HG02623 (cell line): ENCODE results near the gene CES4A.

Experiments used
- ATAC-seq: cut with Tn5 transposase; IDR thresholded peaks from one replicate; pipeline ENCODE4 v1.9.1; 2021; ENCODE audit warnings: moderate library complexity; ENCODE audit not compliant: unreplicated experiment

Gene CES4A

GRCh38 chr16:67017810-67018488, 29.6 kb downstream of the CES4A start:
- peak; percentile 77 for ATAC-seq

DNA sequence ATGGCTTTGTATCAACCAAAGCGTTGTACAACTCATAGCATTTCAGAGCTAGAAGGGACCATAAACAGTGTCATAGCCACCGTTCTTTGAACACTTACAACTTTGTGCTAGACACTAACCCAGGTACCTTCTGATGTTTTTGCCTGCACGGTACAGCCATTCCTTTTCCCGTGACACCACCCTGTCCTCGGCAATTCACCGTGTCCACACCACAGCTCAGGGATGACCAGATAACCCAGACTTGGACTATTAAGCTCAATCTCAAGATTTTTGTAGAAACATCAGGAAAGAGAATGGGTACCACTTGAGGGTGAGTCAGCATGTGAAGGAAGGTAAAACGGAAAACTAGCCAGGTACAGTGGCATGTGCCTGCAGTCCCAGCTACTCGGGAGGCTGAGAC, 30.8 kb downstream of the CES4A start:
- ATAC-seq: no peak

DNA sequence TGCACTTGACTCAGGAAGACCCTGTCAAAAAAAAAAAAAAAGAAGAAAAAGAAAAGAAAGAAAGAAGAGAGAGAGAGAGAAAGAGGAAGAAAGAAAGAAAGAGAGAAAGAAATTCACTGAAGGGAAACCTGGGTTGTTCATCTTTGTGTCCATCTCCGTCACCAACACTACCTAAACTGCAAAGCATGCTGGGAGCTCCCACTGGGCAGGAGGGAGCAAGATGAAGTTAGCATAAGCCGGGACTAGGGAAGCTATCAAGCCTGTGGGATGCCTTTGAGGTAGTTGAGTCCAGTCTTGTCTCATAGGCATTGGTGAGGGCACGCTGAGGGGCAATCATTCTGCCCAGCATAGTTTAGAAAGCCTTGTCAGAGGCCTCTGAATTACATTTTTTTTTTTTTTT, 32.9 kb downstream of the CES4A start:
- ATAC-seq: no peak

DNA sequence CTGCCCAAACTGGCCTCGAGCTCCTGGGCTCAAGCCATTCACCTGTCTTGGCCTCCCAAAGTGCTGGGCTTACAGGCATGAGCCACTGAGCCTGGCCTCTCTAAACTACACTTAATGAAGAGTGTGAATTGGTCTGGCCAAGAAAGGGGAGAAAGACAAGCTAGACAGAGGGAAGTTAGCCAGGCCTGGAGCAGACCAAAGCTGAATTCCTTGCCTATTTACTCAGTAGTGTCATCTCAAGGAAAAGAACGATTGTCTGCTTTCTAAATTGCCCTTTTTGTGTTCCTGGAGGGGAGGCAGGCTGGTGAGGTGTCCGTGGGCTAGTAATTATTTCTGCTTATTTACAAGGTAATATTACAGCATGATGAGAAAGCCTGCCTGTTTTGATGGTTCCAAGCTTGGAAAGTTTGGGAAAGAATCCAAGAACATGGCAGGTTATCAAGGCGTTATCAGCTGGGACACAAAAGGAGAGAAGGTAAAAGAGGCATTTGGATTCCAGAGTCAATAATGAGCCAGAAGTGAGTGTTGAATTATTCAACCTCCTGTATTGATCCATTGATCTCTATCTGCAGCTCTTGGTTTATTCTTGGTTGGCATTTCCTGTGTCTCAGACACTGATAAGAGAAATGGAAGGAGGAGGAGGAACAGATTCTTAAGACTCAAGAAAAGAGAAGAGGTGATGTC, 34.3 kb downstream of the CES4A start:
- ATAC-seq: no peak

- ATAC-seq: no peak
Measured at GRCh38 chr16:67023689-67024088, 35.3 kb downstream of the CES4A start.

DNA sequence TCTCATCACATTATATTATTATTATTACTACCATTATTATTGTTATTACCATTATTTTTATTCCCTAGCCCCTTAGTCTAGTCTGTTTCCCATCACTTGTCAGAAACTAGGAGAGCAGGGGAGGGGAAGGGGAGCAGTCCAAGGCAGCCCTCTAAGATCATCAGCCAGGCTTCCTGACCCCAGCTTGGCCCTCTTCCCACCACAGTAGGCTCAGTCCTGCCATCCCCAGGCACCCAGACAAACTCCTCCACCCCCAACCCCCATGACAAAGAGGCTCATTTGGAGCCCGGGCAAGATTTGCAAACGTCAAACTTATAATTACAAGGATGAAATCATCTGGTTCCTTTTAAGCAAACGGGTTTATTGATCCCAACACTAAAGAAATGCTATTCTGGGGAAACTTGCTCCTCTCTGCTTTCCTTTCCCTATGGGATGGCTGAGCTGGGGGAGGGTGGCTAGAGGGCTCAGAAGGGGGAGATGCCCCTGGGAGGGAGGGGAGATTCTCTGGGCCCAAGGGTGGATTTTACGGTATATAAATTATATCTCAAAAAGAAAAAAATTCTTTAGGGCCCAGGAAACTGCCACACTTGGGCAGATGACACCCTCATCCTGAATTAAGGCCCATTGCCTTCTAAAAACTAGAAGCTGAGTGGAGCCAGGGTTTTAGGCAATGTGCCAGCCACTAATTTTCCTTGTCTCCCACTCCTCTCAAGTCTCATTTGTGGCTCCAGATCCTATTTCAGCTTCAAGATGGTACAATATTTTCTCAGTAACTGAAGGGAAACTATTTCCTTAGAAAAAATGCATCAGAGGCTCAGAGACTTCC, 36.2 kb downstream of the CES4A start:
- ATAC-seq: no peak

GRCh38 chr16:67025210-67025550, 36.8 kb downstream of the CES4A start:
- no peak for ATAC-seq

DNA sequence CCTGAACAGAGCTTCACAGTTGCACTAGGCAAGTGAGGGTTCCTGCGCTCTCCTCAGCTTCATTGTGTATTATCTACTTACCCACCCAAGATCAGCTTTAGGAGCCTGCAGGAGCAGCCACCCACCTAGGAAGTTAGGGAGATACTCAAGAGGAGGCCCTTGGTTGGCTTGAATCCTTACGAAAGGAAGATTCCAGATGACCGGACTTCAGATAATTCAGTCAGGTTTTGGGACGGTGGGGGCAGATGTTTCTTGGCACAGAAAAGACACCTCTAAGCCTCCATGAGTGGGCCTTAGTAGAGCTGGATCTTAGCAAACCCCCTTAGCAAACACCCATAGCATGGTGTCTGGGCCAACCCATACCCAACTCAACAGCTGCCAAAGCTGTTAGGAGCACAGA, 38.2 kb downstream of the CES4A start:
- ATAC-seq: no peak

- no peak for ATAC-seq
Measured at GRCh38 chr16:67027046-67027445, 38.7 kb downstream of the CES4A start.

GRCh38 chr16:67028167-67028695, 39.8 kb downstream of the CES4A start:
- ATAC-seq: no peak

GRCh38 chr16:67028696-67029253, 40.4 kb downstream of the CES4A start, which contains the start of gene CBFB:
CBFB (plus strand) TSS chr16:67029149; CDS start chr16:67029408, 259 bp downstream.
- peak; percentile 72 for ATAC-seq

DNA sequence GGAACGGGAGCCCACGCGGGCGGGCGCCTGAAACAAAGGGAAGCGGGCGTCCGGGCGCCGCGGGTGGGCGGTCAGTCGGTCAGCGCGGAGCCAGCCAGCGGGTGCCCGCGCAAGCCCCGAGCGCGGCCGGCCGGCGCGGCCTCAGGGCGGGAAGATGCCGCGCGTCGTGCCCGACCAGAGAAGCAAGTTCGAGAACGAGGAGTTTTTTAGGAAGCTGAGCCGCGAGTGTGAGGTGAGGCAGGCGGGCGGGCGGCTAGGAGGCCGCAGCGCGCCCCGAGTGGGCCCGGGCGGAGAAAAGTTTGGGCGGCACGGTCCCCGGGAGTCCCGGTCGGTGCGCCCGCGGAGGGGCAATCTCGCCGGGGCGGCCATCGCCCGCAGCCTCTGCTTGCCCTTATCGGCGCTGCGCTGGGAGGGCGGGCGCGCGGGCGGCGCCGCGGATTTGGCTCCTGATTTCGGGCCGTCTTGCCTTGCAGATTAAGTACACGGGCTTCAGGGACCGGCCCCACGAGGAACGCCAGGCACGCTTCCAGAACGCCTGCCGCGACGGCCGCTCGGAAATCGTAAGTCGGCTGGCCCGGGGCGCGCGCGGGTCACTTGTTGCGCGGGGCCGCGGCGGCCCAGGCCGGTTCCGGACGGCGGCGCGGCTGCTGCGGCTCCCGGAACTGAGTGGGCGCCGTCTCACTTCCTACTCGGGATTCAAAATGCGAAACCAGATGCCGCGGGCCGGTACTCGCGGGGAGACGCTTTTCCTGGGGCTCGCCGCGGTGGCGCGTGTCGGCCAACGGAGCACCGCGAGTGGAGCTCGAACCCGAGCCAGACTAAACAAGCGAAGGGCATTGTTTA, 41.1 kb downstream of the CES4A start:
- ATAC-seq: peak; percentile 30

- ATAC-seq: no peak
Measured at GRCh38 chr16:67030221-67030962, 42.0 kb downstream of the CES4A start.

- ATAC-seq: no peak
Measured at GRCh38 chr16:67034487-67034886, 46.1 kb downstream of the CES4A start.

- no peak for ATAC-seq
Measured at GRCh38 chr16:67035364-67035763, 47.0 kb downstream of the CES4A start.

- no peak for ATAC-seq
Measured at GRCh38 chr16:67036323-67036741, 47.9 kb downstream of the CES4A start.

- ATAC-seq: no peak
Measured at GRCh38 chr16:67039260-67040020, 51.1 kb downstream of the CES4A start.

- no peak for ATAC-seq
Measured at GRCh38 chr16:67040166-67040565, 51.8 kb downstream of the CES4A start.

- no peak for ATAC-seq
Measured at GRCh38 chr16:67040906-67041305, 52.5 kb downstream of the CES4A start.
